ENCODE results near the gene RTTN.
A peak's percentile ranks its signal among the peaks of the same experiment; 100 is the strongest.

The RTTN gene

DNA sequence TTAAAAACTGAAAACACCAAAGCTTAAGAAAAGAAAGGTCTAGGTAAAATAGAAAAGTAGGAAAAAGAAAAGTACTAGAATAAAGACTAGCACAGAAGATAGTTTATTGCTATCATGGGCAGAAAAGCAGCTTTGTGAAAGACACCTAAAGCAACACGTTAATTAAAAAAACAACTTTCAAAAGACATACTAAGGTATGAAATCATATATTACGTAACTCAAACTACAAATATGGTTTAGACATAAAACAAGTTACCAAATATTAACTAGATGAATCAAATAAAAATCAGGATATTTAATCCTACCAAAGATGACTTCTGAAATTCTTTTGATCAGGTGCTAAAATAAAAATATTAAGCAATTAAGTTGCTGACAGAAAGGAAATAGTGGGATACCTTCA is 30.3 kb downstream of the RTTN start:
- no peak for DNase-seq
- peaks cover 0 to 10% (median 0%) of the 10 kb centered on the region in 3 donors for H3K36me3 ChIP-seq
- TF ChIP-seq, protein P1, sequence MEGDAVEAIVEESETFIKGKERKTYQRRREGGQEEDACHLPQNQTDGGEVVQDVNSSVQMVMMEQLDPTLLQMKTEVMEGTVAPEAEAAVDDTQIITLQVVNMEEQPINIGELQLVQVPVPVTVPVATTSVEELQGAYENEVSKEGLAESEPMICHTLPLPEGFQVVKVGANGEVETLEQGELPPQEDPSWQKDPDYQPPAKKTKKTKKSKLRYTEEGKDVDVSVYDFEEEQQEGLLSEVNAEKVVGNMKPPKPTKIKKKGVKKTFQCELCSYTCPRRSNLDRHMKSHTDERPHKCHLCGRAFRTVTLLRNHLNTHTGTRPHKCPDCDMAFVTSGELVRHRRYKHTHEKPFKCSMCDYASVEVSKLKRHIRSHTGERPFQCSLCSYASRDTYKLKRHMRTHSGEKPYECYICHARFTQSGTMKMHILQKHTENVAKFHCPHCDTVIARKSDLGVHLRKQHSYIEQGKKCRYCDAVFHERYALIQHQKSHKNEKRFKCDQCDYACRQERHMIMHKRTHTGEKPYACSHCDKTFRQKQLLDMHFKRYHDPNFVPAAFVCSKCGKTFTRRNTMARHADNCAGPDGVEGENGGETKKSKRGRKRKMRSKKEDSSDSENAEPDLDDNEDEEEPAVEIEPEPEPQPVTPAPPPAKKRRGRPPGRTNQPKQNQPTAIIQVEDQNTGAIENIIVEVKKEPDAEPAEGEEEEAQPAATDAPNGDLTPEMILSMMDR (IDR thresholded peaks at IDR 0.05): no peak
- H3K4me3 ChIP-seq: no peak overlapping the region
- intact Hi-C loops (cut with DNase I; ENCODE audit: low total_unique reads): no loop called here
- H3K9me3 ChIP-seq: no peaks in the 10 kb centered on the region
- peaks cover 0 to under 1% (median 0%) of the 10 kb centered on the region in 4 donors for H3K4me1 ChIP-seq
- no peaks in the 10 kb centered on the region for H3K27me3 ChIP-seq
- H3K27ac ChIP-seq: no peak overlapping the region

DNA sequence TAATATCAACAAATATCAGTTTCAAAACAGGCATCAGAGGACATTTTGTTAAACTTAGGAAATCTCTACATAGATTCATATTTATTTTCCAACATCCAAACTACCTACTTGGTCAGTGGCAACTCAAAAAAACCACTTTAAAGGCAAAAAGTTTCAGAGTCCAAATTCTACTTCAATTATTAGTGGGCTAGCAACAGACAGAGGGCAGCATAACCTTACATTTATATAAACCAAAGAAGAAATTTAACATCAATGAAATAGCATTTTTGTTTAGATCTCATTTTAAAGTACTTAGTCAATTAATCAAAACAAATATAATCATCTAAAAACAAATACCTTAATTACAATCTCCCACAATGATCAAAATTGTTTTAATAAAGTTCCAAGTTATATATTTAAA is 33.3 kb downstream of the RTTN start:
- intact Hi-C loops (cut with DNase I; ENCODE audit: low total_unique reads): no loop called here
- H3K36me3 ChIP-seq: peaks cover 0 to 5% (median 0%) of the 10 kb centered on the region in 3 donors
- H3K9me3 ChIP-seq: no peaks in the 10 kb centered on the region

GRCh38 chr18:70169747-70170146 is 35.7 kb downstream of the RTTN start:
- H3K27ac ChIP-seq: no peak overlapping the region
- intact Hi-C loops (cut with DNase I; ENCODE audit: low total_unique reads): no loop called here
- H3K36me3 ChIP-seq: no peaks in the 10 kb centered on the region
- no peak for DNase-seq
- no peaks in the 10 kb centered on the region for H3K9me3 ChIP-seq
- TF ChIP-seq, protein P1 (IDR thresholded peaks at IDR 0.05): no peak
- H3K4me1 ChIP-seq: peaks cover 0 to 3% (median 0%) of the 10 kb centered on the region in 4 donors
- H3K4me3 ChIP-seq: no peak overlapping the region
- H3K27me3 ChIP-seq: no peaks in the 10 kb centered on the region

More for the DNA sequence above, 33.3 kb downstream of the RTTN start:
- no peaks in the 10 kb centered on the region for H3K27me3 ChIP-seq
- TF ChIP-seq, protein P1 (IDR thresholded peaks at IDR 0.05): peak in 1 of 2 experiments; percentile 6
- no peak overlapping the region for H3K27ac ChIP-seq
- no peak for DNase-seq
- no peak overlapping the region for H3K4me3 ChIP-seq
- H3K4me1 ChIP-seq: no peaks in the 10 kb centered on the region

DNA sequence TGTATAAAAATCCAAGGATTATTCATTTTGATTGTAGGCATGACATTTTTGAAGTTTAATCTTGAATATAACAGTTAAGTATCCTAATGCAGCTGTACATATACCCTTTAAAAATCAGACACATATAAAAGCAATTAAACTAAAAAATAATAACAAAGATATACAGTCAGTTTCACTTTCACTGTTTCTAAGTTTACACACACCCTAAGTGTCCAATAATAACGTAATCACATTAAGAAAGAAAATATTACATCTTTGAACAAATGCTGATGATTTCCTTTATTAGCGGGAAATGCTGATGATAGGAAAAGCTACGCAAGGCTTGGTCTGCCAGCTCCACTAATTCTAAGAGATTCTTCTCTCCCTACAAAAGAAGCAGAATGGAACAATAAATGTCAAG is 38.8 kb downstream of the RTTN start:
- TF ChIP-seq, protein P1 (IDR thresholded peaks at IDR 0.05): no peak
- H3K4me3 ChIP-seq: no peak overlapping the region
- peaks cover 0 to 16% (median 4%) of the 10 kb centered on the region in 3 donors for H3K36me3 ChIP-seq
- H3K4me1 ChIP-seq: peaks cover 0 to 3% (median 0%) of the 10 kb centered on the region in 4 donors
- no peaks in the 10 kb centered on the region for H3K27me3 ChIP-seq
- H3K27ac ChIP-seq: no peak overlapping the region
- H3K9me3 ChIP-seq: no peaks in the 10 kb centered on the region
- DNase-seq: no peak
- intact Hi-C loops (cut with DNase I; ENCODE audit: low total_unique reads): no loop called here

GRCh38 chr18:70165936-70166335 is 39.6 kb downstream of the RTTN start:
- intact Hi-C loops (cut with DNase I; ENCODE audit: low total_unique reads): no loop called here
- no peak overlapping the region for H3K27ac ChIP-seq

More at GRCh38 chr18:70165936-70166335, 39.6 kb downstream of the RTTN start:
- Histone ChIP-seq H3K4me1 (peaks cover 0 to 3% (median 0%) of the 10 kb centered on the region in 4 donors), H3K36me3 (peaks cover 2 to 18% (median 9%) of the 10 kb centered on the region in 3 donors), H3K27me3 (no peaks in the 10 kb centered on the region), H3K9me3 (no peaks in the 10 kb centered on the region), H3K4me3 (no peak overlapping the region)
- DNase-seq: no peak
- TF ChIP-seq, protein P1 (IDR thresholded peaks at IDR 0.05): no peak
